ENCODE results near the gene MYOF.
"Not testable (repeated sequence)": the region's sequence is repeated elsewhere in the genome, so short reads cannot be mapped to it uniquely, and the experiment has no call there.

MYOF gene

GRCh38 chr10:93344691-93345090, 137.4 kb downstream of the MYOF start:
- DNase-seq (ENCODE audit: low spot score), result no peak

- no peak for DNase-seq (ENCODE audit: low spot score)
Measured at GRCh38 chr10:93342921-93343320, 139.2 kb downstream of the MYOF start.

GRCh38 chr10:93342366-93342765, 139.8 kb downstream of the MYOF start:
- DNase-seq (ENCODE audit: low spot score), result no peak

- DNase-seq (ENCODE audit: low spot score), result no peak
Measured at GRCh38 chr10:93337309-93337721, 144.8 kb downstream of the MYOF start.

- no peak for DNase-seq (ENCODE audit: low spot score)
Measured at GRCh38 chr10:93336678-93337077, 145.5 kb downstream of the MYOF start.

- DNase-seq (ENCODE audit: low spot score), result no peak
Measured at GRCh38 chr10:93336110-93336509, 146.0 kb downstream of the MYOF start.

- DNase-seq (ENCODE audit: low spot score), result no peak
Measured at GRCh38 chr10:93334901-93335327, 147.2 kb downstream of the MYOF start.

GRCh38 chr10:93334181-93334580, 148.0 kb downstream of the MYOF start:
- no peak for DNase-seq (ENCODE audit: low spot score)

- DNase-seq (ENCODE audit: low spot score), result no peak
Measured at GRCh38 chr10:93333278-93333978, 148.7 kb downstream of the MYOF start.

GRCh38 chr10:93330824-93331223, 151.3 kb downstream of the MYOF start:
- no peak for DNase-seq (ENCODE audit: low spot score)

GRCh38 chr10:93319896-93320295, 162.2 kb downstream of the MYOF start:
- no peak for DNase-seq (ENCODE audit: low spot score)

- no peak for DNase-seq (ENCODE audit: low spot score)
Measured at GRCh38 chr10:93319096-93319495, 163.0 kb downstream of the MYOF start.

- DNase-seq (ENCODE audit: low spot score), result no peak
Measured at GRCh38 chr10:93315246-93315645, 166.9 kb downstream of the MYOF start.

GRCh38 chr10:93314656-93315055, 167.5 kb downstream of the MYOF start:
- DNase-seq (ENCODE audit: low spot score), result not testable (repeated sequence)

- DNase-seq (ENCODE audit: low spot score), result no peak
Measured at GRCh38 chr10:93313798-93314197, 168.3 kb downstream of the MYOF start.

GRCh38 chr10:93309062-93309461, 173.1 kb downstream of the MYOF start:
- no peak for DNase-seq (ENCODE audit: low spot score)

GRCh38 chr10:93305122-93305521, 177.0 kb downstream of the MYOF start:
- DNase-seq (ENCODE audit: low spot score), result no peak

- DNase-seq (ENCODE audit: low spot score), result no peak
Measured at GRCh38 chr10:93300981-93301380, 181.2 kb downstream of the MYOF start.

GRCh38 chr10:93300288-93300917, 181.7 kb downstream of the MYOF start:
- no peak for DNase-seq (ENCODE audit: low spot score)

- DNase-seq (ENCODE audit: low spot score), result no peak
Measured at GRCh38 chr10:93299606-93300287, 182.4 kb downstream of the MYOF start.

GRCh38 chr10:93299195-93299594, 182.9 kb downstream of the MYOF start:
- no peak for DNase-seq (ENCODE audit: low spot score)

- no peak for DNase-seq (ENCODE audit: low spot score)
Measured at GRCh38 chr10:93296151-93296550, 186.0 kb downstream of the MYOF start.

GRCh38 chr10:93293999-93294398, 188.1 kb downstream of the MYOF start:
- DNase-seq (ENCODE audit: low spot score), result no peak
